ENCODE results near the gene ZNF423. TPM values are rescaled to one million over a fixed set of nuclear protein-coding genes. Genes with fewer than 3 reads are reported as not detected.

Gene ZNF423
- total and polyA plus RNA-seq, 2 experiments from 2014 or later = 14.9 to 41.8 TPM

GRCh38 chr16:49641250-49641649 lies 214.7 kb downstream of the ZNF423 start:
- Histone ChIP-seq H3K4me2 (peak overlapping the region; percentile 26; the same call in 1 of the 2 replicates), H3F3A (replicated peaks; ENCODE audit: low read depth) (no peaks in the 10 kb centered on the region), H3K27ac (ENCODE audit: low read depth) (no peak overlapping the region), H3K4me3 (no peak overlapping the region), H3K79me2 (replicated peaks; ENCODE audit: insufficient read depth) (no peaks in the 10 kb centered on the region; the same call in 1 of the 2 replicates), H3K27me3 (ENCODE audit: insufficient read depth) (no peaks in the 10 kb centered on the region), H4K20me1 (replicated peaks; ENCODE audit: insufficient read depth) (no peaks in the 10 kb centered on the region), H3K36me3 (ENCODE audit: insufficient read depth) (no peaks in the 10 kb centered on the region), H2AFZ (no peak overlapping the region), H3K9me2 (ENCODE audit: insufficient read depth) (no peaks in the 10 kb centered on the region), H3K4me1 (ENCODE audit: insufficient read depth) (peaks cover 34% of the 10 kb centered on the region)
- no peak for TF ChIP-seq REST (IDR thresholded peaks at IDR 0.05; ENCODE audit: unreplicated experiment)
- no peak for TF ChIP-seq EZH2phosphoT487 (IDR thresholded peaks at IDR 0.05; ENCODE audit: unreplicated experiment)
- no peak for TF ChIP-seq STAT1 (IDR thresholded peaks at IDR 0.05; ENCODE audit: unreplicated experiment)
- no peak for TF ChIP-seq ZNF114 (CRISPR knock-in tag; IDR thresholded peaks at IDR 0.05)
- TF ChIP-seq CTCF (conservative IDR thresholded peaks at IDR 0.05; ENCODE audit: low read depth in 2 of 2) = no peak
- TF ChIP-seq POLR2AphosphoS5 (IDR thresholded peaks at IDR 0.05; ENCODE audit: low read depth) = no peak
- TF ChIP-seq EZH2 (IDR thresholded peaks at IDR 0.05; ENCODE audit: low read depth, unreplicated experiment) = no peak
- TF ChIP-seq NANOG (IDR thresholded peaks at IDR 0.05; ENCODE audit: borderline replicate concordance) = no peak
- TF ChIP-seq, protein P1, sequence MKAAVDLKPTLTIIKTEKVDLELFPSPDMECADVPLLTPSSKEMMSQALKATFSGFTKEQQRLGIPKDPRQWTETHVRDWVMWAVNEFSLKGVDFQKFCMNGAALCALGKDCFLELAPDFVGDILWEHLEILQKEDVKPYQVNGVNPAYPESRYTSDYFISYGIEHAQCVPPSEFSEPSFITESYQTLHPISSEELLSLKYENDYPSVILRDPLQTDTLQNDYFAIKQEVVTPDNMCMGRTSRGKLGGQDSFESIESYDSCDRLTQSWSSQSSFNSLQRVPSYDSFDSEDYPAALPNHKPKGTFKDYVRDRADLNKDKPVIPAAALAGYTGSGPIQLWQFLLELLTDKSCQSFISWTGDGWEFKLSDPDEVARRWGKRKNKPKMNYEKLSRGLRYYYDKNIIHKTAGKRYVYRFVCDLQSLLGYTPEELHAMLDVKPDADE (IDR thresholded peaks at IDR 0.05) = no peak
- Mint-ChIP-seq H3K4me3 (no peak overlapping the region), H3K27me3 (ENCODE audit: insufficient read depth, low read depth, poor library complexity) (peaks cover 19% of the 10 kb centered on the region), H3K9me3 (peaks cover 10% of the 10 kb centered on the region; the same call in 2 of the 3 replicates), H3K36me3 (ENCODE audit: low read depth) (peaks cover 38% of the 10 kb centered on the region), H3K4me1 (peaks cover 52% of the 10 kb centered on the region), H3K27ac (peak overlapping the region; percentile 21; the same call in 1 of the 2 replicates)
- DNase-seq (ENCODE audit: low spot score) (no peak), ATAC-seq (peak; percentile 8; the same call in 2 of the 3 replicates)

DNA sequence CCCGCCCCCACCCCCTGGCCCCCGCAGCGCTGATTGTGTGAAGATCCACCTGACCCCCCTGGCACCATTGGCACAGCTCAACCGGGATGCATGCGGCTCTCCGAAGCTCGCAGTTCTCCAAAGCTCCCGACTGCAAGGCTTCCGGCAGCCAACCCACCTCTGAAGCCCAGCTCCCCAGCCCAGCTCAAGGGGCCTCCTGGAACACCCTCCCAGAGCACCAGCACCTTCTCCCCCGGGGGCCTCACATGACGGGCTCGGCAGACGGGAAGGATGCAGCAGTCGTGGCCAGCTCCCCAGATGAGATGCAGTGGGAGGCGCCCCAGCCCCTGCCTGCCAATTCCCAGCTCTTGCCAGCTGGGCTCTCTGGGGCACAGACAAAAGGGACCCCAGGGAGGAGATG lies 215.3 kb downstream of the ZNF423 start:
- Histone ChIP-seq H3K4me3 (no peak overlapping the region), H3F3A (replicated peaks; ENCODE audit: low read depth) (no peaks in the 10 kb centered on the region), H3K9me2 (ENCODE audit: insufficient read depth) (no peaks in the 10 kb centered on the region), H3K27ac (ENCODE audit: low read depth) (no peak overlapping the region), H4K20me1 (replicated peaks; ENCODE audit: insufficient read depth) (no peaks in the 10 kb centered on the region), H3K79me2 (replicated peaks; ENCODE audit: insufficient read depth) (no peaks in the 10 kb centered on the region; the same call in 1 of the 2 replicates), H3K4me1 (ENCODE audit: insufficient read depth) (peaks cover 34% of the 10 kb centered on the region), H3K27me3 (ENCODE audit: insufficient read depth) (no peaks in the 10 kb centered on the region), H3K4me2 (no peak overlapping the region), H2AFZ (no peak overlapping the region), H3K36me3 (ENCODE audit: insufficient read depth) (no peaks in the 10 kb centered on the region)
- peak; percentile 5 for ATAC-seq
- Mint-ChIP-seq H3K27ac (no peak overlapping the region), H3K27me3 (ENCODE audit: insufficient read depth, low read depth, poor library complexity) (peaks cover 19% of the 10 kb centered on the region), H3K4me3 (no peak overlapping the region), H3K36me3 (ENCODE audit: low read depth) (peaks cover 34% of the 10 kb centered on the region), H3K9me3 (peaks cover 3% of the 10 kb centered on the region; the same call in 1 of the 3 replicates), H3K4me1 (peaks cover 52% of the 10 kb centered on the region)
- no peak for DNase-seq (ENCODE audit: low spot score)
- TF ChIP-seq CREB1 (CRISPR knock-in tag; IDR thresholded peaks at IDR 0.05; ENCODE audit: low read depth) = no peak
- TF ChIP-seq, protein P1 (IDR thresholded peaks at IDR 0.05) = no peak
- TF ChIP-seq EZH2 (IDR thresholded peaks at IDR 0.05; ENCODE audit: low read depth, unreplicated experiment) = no peak
- TF ChIP-seq STAT1 (IDR thresholded peaks at IDR 0.05; ENCODE audit: unreplicated experiment) = no peak
- no peak for TF ChIP-seq REST (IDR thresholded peaks at IDR 0.05; ENCODE audit: unreplicated experiment)
